NCI-H2171 (cell line): Measurements from ENCODE around the gene KLHL21.
"Not testable (repeated sequence)": the region's sequence is repeated elsewhere in the genome, so short reads cannot be mapped to it uniquely, and the experiment has no call there.

Experiments used
- DNase-seq: peaks from one replicate; lab custom pipeline; 2025; lab: John Stamatoyannopoulos, UW

The KLHL21 gene, protein sequence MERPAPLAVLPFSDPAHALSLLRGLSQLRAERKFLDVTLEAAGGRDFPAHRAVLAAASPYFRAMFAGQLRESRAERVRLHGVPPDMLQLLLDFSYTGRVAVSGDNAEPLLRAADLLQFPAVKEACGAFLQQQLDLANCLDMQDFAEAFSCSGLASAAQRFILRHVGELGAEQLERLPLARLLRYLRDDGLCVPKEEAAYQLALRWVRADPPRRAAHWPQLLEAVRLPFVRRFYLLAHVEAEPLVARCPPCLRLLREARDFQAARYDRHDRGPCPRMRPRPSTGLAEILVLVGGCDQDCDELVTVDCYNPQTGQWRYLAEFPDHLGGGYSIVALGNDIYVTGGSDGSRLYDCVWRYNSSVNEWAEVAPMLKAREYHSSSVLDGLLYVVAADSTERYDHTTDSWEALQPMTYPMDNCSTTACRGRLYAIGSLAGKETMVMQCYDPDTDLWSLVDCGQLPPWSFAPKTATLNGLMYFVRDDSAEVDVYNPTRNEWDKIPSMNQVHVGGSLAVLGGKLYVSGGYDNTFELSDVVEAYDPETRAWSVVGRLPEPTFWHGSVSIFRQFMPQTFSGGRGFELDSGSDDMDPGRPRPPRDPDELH

DNA sequence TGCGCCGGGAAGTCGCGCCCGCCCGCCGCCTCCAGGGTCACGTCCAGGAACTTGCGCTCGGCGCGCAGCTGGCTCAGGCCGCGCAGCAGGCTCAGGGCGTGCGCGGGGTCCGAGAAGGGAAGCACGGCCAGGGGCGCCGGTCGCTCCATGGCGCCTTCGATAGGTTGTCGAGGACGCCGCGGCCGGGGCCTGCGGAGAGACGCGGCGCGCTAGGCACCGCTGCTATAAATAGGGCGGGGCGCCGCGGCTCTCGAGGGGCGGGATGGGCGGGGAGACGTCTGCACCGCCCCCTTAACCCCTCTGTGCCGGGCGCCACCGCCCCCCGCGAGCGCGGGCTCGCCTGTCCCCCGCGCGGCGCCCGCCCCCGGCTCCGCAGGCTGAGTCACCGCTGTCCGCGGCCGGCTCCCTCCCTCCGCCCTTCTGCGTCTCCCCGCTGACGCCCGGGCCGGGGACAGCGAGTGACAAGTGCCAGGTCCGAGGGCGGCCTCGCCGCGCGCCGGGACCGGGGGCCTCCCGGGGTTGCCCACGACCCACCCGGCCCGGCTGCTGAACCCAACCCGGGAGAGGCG lies at the start of gene KLHL21:
Gene KLHL21, minus strand, starts transcription at position 201 of the 569 bp plus-strand sequence. Its CDS starts 52 bp downstream, at position 149.
- DNase-seq: peak; percentile 79

DNA sequence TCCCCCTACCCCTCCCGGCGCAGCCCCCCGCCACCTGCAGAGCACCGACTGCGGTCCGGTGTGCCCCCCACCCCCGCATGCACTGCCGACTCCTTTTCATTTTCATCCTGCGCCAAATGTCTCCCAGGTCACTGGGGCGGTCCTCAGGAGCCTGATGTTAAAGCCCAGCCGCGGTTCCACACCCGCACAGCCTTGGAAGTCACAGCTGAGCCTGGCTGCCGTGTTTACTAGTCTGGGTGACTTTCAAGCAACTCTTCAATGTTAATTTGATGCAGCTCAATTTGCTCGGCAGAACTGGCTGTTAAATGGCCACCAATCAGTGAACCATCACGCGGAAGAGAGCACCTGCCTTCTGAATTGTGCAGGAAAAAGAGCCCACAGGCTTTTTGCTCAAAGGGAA lies 49.2 kb upstream of the KLHL21 start:
- DNase-seq: no peak

GRCh38 chr1:6648556-6648955 lies 45.9 kb upstream of the KLHL21 start:
- DNase-seq: no peak

GRCh38 chr1:6646499-6647148 lies 44.0 kb upstream of the KLHL21 start:
- DNase-seq: peak; percentile 12

- DNase-seq: no peak
These were observed 42.3 kb upstream of the KLHL21 start for GRCh38 chr1:6645018-6645417.

GRCh38 chr1:6640867-6641266 lies 38.2 kb upstream of the KLHL21 start:
- not testable (repeated sequence) for DNase-seq

DNA sequence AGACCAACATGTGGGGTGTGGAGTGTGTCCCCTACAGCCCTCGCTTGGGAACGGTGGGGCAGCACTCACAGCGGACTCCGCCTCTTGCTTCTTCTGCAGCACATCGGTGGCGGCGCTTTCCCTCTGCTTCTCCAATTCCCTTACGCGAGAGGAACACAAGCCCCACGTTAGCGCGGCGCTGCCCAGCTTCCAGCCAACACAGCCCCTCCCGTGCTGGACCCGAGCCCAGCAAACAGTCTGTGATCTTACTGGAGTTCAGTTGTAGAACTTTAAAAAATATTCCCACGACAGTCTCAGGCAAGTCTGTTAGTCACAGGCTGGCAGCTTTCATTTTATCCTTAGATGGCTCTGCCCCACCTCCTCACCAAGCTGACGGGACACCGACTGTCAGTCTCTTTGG lies 35.6 kb upstream of the KLHL21 start:
- no peak for DNase-seq

- DNase-seq: no peak
These were observed 35.1 kb upstream of the KLHL21 start for GRCh38 chr1:6637770-6638169.

GRCh38 chr1:6636778-6637177 lies 34.1 kb upstream of the KLHL21 start:
- not testable (repeated sequence) for DNase-seq

DNA sequence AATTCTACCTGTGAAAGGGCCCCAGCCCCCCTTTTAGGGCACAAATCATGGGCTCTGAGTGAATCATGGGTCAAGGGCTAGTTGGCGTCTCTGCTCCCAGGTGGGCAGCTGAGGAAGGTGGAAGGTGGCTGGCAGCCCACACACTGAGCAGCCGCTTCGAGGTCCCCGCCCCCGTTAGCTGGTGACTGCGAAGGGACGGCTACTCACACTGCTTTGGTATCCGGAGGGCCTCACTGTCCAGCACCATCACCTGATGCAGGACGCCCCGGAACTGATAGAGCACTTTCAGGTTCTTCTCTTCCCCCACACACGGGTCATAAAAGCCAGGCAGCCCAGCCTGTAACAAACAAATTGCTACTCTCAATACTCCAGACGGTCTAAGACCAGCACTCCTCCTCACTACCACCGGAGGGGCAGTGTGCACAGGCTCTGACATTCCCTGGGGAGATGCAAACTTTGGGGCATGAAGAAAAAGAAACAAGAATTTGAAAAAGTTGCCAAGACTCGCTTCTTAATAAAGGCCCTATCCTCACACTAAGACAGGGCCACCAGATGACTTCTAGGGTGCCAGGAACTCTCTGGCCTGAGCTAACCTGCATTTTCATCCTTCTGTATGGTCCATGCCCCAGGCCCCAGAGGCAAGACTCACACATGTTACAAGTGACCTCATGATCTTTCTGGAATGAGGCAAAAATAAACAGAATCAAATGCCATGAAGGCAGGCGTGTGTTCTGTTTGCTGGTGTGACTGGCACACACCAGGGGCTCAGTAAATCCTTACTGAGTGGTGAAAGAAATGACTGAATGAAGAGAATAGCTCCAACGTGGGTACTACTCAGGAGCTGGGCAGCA lies 33.5 kb upstream of the KLHL21 start:
- DNase-seq: no peak

GRCh38 chr1:6635161-6635909 lies 32.7 kb upstream of the KLHL21 start:
- no peak for DNase-seq

GRCh38 chr1:6634371-6635052 lies 31.8 kb upstream of the KLHL21 start:
- DNase-seq: no peak

DNA sequence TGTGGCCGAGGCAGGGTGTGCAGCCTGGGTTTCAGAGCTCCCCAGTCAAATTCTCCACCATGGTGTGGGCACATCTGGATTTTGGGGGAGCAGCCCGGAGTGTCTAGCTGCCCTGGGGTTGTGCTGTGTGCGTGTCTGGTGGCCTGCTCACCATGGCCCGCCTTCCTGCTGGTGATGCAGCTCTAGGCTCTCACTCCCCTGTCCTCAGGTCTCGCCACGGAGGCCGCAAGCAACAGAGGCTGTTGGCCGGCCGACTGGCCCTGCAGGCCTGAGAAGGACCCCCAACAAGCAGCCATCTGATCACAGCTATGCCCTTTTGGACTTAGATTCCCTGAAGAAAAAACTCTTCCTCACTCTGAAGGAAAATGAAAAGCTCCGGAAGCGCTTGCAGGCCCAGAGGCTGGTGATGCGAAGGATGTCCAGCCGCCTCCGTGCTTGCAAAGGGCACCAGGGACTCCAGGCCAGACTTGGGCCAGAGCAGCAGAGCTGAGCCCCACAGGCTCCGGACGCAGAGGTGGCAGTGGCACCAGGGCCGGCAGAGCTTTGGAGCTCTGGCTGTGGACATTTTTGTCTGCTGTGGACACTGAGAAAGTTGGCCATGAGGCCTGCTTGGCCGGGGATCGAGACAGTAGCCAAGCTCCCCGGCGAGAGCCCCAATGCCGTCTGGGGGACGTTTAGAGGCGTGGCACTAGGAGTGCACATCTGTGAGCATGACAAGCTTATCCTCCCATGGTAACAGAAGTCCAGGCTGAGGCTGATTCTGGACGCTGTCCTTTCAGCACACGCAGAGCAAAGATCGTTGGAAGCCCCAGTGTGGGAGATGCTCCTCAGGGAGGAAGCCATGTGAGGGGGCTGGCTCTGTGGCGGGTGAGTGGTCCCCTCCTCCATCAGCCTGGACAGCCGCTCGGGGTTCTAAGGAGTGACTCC lies 30.2 kb upstream of the KLHL21 start:
- no peak for DNase-seq

GRCh38 chr1:6631058-6631457 lies 28.4 kb upstream of the KLHL21 start:
- DNase-seq: no peak

GRCh38 chr1:6630027-6630426 lies 27.4 kb upstream of the KLHL21 start:
- DNase-seq: no peak

DNA sequence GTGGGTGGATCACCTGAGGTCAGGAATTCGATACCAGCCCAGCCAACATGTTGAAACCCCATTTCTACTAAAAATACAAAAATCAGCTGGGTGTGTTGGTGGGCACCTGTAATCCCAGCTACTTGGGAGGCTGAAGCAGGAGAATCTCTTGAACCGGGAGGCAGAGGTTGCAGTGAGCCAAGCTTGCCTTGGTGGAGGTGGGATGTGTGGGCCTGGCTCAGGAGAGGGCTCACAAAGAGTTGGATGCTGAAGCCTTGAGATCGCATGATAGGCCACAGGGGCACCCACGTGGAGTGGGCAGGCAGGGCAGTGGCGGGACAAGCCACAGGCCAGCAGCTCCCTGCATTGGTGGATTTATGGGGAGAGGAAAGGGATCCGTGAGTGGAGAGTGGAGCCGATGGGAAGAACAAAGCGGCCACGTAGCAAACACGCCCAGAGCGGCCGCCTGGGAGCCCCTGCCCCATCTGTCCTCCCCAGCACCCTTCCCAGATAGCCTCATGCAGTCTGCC lies 26.4 kb upstream of the KLHL21 start:
- DNase-seq: no peak

- no peak for DNase-seq
These were observed 25.3 kb upstream of the KLHL21 start for GRCh38 chr1:6627841-6628545.

DNA sequence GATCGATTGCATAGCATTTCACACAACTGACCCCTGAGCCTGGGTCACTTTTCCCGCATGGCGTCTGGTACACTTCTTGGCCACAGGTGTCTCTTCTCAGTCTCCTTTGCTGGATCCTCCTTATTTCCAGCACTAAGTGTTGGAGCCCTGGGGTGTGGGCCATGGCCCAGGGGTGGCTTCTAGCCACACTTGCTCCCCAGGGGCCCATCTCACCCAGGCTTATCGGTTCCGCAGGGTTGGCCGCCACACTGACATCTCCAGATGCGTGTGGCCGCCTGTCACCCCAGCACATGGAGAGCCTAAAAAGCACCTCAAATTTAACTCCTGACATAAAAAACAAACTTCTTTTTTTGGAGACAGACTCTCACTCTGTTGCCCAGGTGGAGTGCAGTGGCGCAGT lies 24.4 kb upstream of the KLHL21 start:
- DNase-seq: no peak
